NCI-H2029 treated with DMSO at 0.1 percent for 48 hours (cell line): ENCODE measurements around the gene NKPD1.
A peak's percentile ranks its signal among the peaks of the same experiment; 100 is the strongest.

Experiments used
- DNase-seq: peaks from one replicate; lab custom pipeline; 2025; lab: John Stamatoyannopoulos, UW

NKPD1 gene

DNA sequence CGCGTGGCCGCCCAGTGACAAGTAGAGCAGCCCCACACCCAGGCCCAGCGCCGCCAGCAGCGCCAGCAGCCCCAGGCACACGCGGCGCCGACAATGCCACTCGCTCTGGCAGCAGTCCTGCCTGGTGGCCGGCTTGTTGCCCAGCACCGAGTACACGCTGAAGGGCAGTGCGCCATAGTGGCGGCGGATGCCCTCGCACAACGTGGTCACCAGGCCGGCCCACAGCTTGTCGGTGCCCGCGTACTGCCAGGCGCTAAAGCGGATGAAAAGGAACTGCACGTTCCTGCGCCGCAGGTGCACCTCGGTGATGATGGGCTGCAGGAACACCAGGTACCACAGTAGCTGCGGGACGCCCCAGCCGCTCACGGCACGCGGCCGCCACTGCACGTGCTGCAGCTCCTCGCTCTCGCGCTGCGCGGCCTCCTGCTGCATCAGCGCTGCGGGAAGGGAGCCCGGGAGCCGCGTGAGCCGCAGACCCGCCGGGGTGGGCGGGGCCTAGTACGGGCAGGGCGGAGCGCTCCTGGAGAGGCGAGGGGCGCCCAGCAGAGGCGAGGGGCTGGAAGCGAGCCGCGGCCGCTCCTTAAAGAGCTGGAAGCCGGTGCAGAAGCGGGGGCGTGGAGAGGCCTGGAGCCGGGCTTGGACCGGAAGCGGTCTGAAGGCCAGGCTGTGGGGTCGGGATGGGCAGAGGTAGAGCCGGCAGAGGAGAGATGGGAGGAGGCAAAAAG lies 7.3 kb downstream of the NKPD1 start:
- DNase-seq = no peak

GRCh38 chr19:45152504-45153338 lies 8.1 kb downstream of the NKPD1 start:
- DNase-seq = peak; percentile 22

DNA sequence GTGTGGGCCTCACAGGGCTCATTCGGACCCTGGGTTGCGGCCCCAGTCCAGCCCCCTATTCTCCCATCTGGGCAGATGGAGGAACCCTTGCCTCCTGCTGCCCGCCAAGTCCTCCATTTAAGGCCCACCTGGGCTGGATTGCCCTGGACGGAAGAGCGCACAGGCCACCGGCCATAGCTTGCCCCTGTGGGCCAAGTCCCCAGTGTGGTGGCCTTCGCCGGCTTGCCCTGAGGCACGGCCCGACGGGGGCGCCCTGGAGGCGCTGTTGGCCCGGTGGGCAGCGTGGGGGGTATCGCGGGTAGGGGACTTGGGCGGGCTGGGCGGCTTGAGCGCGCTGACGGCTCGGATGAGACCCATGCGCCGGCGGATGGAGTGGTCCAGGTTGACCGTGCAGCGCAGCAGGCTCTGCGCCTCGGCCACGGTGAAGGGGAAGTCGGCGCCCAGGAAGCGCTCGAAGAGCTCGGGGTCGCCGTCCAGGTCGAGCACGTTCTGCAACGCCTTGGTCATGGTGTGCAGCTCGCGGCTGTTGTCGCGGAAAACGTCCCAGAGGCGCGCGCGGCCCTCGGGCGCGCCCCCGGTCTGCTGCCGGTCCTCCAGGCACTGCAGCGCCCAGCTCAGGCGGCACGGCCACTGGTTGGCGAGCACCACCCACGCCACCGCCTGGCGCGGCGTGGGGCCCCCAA lies 8.8 kb downstream of the NKPD1 start:
- DNase-seq = no peak

DNA sequence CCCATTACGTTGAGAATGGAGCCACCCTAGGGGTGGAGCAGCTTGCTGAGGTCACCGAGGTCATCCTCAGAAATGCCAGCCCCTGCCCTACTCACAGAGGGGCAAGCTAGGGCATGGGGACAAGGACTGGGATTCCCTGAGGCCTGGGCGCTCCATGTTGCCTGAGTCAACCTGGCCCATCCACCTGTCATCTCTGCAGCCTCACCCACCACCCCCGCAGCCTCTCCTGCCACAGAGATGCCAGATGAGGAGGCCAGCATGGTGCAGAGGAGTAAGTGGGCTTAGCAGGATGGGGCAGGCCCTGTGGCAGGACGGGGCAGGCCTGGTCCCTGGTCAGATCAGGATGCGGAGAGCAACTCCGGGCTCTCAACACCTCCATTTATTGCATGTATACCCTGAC lies 9.5 kb downstream of the NKPD1 start:
- DNase-seq = no peak

DNA sequence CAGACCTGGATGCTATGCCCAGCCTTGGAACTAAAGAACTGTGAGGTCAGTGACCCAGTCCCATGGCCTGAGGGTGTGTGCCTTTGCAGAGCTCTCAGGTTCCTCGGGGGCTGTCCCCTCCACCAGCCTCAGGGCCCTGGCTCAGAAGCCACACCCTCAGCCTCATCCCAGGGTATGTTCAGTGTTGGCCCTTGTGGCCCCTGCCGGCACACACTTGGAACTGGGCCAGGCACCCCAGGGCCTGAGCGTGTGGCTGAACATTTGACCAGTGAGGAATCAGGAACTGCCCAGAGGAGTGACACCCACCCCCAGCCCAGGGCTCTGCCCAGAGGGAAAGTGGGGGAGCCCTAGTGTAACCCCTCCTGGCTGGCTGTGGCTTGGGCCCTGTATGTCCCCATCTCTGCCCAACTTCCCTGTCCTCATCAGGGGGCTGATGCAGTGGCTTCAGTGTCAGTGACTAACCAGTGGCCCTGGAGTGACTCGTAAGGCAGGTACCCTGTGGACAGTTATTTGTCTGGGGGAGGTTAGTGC lies 10.0 kb downstream of the NKPD1 start:
- DNase-seq = no peak

GRCh38 chr19:45150180-45150579 lies 10.6 kb downstream of the NKPD1 start:
- no peak for DNase-seq

DNA sequence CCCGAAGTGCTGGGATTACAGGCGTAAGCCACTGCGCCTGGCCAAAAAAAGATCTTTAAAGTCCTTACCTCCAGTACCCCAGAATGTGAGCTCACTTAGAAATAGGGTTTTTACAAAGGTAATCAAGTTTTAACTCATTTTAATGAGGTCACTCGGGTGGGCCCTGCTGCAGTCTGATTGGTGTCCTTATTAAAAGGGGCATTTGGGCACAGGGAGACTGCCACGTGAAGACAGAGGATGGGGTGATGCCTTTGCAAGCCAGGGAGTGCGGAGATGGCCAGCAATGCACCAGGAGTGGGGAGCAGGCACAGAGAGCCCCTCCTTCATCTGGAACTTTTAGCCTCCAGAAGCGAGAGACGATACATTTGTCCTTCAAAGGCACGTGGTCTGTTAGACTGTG lies 11.7 kb downstream of the NKPD1 start:
- DNase-seq = no peak

- DNase-seq = no peak
Measured at GRCh38 chr19:45147835-45148676, 12.7 kb downstream of the NKPD1 start.

DNA sequence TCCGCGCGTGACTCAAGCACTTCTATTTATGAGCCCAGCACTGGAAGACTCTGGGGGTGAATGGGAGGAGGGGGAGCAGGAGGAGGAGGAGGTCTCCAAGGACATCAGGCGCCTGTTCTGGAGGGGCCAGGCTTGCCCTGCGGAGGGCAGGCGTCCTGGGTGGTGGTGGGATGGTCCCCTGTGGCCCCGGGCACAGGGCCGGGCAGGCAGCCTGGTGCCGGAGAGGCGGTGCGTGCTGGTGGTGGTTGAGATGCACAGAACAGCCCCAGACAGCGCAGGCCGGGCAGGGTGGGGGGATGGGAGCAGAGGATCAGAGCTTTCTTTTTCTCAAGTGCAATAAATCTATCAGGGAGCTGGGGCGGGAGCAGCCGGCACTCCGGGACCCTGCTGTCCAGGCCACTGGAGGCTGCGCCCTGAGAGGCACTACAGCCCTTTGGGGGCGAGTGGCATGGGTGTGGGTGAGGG lies 14.0 kb downstream of the NKPD1 start:
- no peak for DNase-seq

- DNase-seq = no peak
Measured at GRCh38 chr19:45146251-45146650, 14.5 kb downstream of the NKPD1 start.

- DNase-seq = no peak
Measured at GRCh38 chr19:45145270-45146189, 15.3 kb downstream of the NKPD1 start.

GRCh38 chr19:45144431-45145269 lies 16.1 kb downstream of the NKPD1 start:
- no peak for DNase-seq

GRCh38 chr19:45142726-45143110 lies 18.1 kb downstream of the NKPD1 start:
- no peak for DNase-seq

DNA sequence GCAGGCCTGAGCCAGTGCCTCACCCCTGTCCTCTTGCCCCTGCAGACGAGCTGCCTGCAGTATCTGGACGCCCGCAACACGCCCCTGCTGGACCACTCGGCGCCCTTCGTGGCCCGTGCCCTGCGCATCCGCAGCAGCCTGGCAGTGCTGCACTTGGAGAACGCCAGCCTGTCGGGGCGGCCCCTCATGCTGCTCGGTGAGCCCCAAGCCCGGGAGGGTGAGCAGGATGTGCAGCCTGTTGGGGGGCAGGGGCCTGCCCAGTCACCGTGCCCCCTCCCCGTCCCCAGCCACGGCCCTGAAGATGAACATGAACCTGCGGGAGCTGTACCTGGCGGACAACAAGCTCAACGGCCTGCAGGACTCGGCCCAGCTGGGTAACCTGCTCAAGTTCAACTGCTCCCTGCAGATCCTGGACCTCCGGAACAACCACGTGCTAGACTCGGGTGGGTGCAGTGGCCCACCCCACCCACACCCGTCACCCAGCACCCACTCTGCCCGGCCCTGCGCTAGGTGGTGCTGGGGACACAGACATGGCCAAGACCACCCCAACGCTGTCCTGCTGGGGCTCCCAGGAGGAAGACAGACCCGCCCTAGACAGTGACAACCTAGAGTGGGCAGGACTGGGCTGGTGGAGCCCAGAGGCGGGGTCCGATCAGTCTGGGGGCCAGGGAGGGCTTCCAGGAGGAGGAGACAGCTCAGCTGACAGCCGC lies 18.6 kb downstream of the NKPD1 start:
- DNase-seq = no peak

DNA sequence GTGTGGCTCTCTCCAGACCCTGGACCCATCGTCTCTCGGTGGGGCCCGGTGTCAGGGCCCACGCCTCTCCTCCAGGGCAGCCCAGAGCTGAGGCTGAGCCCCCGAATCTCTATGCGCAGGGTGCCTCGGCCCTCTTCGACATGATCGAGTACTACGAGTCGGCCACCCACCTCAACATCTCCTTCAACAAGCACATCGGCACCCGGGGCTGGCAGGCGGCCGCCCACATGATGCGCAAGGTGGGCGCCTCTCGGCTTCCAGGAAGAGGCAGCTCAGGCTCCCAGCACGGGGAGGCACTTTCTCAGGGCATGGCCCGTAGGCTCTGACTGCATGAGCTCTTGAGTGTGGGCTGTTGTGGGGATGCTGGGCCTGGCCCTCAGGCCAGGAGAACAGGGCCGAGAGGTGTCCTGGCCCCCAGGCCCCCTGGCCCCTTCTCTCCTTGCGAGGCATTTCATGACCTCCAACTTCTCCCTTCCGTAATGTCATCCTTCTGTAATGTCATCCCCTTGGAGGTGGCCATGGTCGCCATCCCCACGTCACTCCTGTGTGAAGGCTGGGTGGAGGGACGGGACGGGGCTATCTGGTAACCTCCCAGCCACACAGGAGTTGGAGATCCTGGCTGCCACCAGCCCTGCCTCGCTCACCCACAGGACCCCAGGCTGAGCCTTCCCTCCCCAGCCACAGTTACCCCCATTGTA lies 19.4 kb downstream of the NKPD1 start:
- no peak for DNase-seq

DNA sequence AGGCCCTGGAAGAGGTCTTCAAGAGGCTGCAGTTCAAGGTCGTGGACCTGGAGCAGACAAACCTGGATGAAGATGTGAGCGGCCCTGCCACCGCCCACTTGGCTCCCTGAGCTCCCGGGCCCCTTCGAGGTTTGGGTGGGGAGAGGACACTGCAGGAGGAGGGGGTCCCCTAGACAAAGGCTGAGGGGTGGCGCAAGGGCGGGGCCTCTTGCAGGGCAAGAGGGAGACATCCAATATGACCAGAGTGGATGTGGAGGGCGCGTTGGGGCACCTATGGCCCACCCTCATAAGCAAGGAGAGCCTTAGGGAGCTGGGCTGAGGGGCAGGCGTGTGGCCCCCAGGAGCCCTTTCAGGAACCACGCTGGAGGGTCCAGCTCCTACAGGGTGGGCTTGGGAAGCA lies 20.2 kb downstream of the NKPD1 start:
- no peak for DNase-seq

DNA sequence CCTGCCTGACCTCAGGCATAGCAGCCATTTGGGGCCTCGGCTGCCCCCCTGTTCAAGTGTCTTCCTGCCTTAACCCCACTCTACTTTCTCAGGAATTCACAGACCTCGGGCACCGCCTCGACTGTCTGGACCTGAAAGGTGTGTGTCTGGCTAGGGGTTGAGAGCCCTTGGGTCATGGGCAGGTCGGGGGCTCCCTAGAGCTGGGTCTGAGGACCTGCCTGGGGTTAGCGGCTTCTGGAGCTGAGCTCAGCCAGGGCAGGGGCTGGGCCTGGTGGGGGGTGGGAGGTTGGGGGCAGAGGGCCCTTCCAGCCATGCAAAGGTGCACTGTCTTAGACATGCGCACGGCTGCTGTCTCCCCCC lies 20.7 kb downstream of the NKPD1 start:
- DNase-seq = no peak
